GM18520 (cell line): Measurements from ENCODE around the gene CASKIN1.
"Not testable (repeated sequence)": the region's sequence is repeated elsewhere in the genome, so short reads cannot be mapped to it uniquely, and the experiment has no call there.

Experiments used
- ATAC-seq: cut with Tn5 transposase; IDR thresholded peaks from one replicate; pipeline ENCODE4 v1.9.1; 2021; ENCODE audit not compliant: unreplicated experiment

CASKIN1 gene, protein sequence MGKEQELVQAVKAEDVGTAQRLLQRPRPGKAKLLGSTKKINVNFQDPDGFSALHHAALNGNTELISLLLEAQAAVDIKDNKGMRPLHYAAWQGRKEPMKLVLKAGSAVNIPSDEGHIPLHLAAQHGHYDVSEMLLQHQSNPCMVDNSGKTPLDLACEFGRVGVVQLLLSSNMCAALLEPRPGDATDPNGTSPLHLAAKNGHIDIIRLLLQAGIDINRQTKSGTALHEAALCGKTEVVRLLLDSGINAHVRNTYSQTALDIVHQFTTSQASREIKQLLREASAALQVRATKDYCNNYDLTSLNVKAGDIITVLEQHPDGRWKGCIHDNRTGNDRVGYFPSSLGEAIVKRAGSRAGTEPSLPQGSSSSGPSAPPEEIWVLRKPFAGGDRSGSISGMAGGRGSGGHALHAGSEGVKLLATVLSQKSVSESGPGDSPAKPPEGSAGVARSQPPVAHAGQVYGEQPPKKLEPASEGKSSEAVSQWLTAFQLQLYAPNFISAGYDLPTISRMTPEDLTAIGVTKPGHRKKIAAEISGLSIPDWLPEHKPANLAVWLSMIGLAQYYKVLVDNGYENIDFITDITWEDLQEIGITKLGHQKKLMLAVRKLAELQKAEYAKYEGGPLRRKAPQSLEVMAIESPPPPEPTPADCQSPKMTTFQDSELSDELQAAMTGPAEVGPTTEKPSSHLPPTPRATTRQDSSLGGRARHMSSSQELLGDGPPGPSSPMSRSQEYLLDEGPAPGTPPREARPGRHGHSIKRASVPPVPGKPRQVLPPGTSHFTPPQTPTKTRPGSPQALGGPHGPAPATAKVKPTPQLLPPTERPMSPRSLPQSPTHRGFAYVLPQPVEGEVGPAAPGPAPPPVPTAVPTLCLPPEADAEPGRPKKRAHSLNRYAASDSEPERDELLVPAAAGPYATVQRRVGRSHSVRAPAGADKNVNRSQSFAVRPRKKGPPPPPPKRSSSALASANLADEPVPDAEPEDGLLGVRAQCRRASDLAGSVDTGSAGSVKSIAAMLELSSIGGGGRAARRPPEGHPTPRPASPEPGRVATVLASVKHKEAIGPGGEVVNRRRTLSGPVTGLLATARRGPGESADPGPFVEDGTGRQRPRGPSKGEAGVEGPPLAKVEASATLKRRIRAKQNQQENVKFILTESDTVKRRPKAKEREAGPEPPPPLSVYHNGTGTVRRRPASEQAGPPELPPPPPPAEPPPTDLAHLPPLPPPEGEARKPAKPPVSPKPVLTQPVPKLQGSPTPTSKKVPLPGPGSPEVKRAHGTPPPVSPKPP (N-terminal part only)

GRCh38 chr16:2196162-2196980 is at the start of gene CASKIN1:
TSS of gene CASKIN1 (minus strand) at chr16:2196605. CDS start at chr16:2196432, 173 bp downstream.
- ATAC-seq = no peak

GRCh38 chr16:2244926-2245795 is 48.8 kb upstream of the CASKIN1 start:
- no peak for ATAC-seq

DNA sequence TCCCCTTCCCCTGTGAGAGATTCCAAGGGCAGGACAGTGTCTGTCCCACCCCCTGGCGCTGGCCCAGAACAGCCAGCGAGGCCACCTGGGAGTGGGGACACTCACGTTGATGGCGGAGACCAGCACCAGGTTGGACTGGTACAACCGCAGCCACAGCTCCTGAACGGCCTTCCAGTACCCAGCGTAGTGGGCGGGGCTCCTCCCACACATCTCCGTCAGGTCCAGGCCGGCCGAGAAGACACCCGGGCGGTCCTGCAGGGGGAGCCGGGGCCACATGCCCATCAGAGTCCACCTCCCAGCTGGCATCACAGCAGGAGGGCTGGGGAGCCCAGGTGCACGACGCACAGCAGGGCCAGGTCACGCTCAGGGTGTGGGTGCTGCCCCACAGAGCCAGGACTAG is 47.9 kb upstream of the CASKIN1 start:
- ATAC-seq = no peak

GRCh38 chr16:2243781-2244180 is 47.4 kb upstream of the CASKIN1 start:
- ATAC-seq = no peak

GRCh38 chr16:2243031-2243528 is 46.7 kb upstream of the CASKIN1 start:
- no peak for ATAC-seq

GRCh38 chr16:2242598-2242997 is 46.2 kb upstream of the CASKIN1 start:
- no peak for ATAC-seq

DNA sequence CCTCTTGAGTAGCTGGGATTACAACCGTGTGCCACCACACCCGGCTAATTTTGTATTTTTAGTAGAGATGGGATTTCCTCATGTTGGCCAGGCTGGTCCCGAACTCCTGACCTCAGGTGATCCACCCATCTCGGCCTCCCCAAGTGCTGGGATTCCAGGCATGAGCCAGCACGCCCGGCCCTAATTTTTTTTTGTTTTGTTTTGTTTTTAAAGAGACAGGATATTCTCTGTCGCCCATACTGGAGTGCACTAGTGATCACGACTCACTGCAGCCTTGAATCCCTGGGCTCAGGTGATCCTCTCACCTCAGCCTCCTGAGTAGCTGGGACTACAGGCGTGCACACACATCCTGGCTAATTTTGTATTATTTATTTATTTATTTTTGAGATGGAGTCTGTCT is 43.9 kb upstream of the CASKIN1 start:
- not testable (repeated sequence) for ATAC-seq

DNA sequence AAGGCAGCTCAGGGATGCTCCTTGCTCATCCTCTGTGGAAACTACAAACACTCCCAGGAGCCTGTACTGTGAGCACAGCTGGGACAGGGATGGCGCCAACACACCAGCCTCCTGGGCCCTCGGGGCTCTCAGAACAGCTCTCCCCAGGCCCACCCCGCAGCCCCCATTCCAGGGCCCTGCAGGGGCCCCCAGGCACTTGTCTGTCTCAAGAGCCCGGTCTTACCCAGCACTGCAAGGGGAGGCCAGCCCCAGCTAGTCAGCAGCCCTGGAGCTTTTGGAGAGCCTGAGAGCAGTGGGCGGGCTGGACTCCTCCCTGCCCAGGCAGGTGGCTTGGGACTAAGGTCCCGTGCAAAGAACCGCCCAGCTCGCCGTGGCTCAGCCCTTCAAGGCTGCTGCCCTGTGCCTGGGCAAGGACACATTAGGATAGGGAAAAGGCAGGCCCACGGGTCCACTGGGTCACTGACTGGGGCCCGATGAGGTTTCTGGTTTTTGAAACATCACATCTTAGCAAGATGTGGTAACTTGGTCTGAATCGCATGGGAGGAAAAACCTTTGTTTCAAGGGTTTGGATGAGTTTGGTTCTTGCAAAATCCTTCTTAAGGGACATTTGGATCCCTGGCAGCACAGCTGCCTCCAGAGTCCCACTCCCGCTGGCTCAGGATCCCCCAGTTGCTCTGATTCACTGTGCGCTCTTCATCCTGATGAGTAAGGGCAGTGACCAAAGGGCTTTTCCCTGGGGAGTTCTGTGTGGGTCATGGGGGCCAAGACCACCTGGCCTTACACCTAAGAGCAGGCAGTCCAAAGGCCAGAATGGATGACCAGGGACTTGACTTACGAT is 42.7 kb upstream of the CASKIN1 start:
- no peak for ATAC-seq

DNA sequence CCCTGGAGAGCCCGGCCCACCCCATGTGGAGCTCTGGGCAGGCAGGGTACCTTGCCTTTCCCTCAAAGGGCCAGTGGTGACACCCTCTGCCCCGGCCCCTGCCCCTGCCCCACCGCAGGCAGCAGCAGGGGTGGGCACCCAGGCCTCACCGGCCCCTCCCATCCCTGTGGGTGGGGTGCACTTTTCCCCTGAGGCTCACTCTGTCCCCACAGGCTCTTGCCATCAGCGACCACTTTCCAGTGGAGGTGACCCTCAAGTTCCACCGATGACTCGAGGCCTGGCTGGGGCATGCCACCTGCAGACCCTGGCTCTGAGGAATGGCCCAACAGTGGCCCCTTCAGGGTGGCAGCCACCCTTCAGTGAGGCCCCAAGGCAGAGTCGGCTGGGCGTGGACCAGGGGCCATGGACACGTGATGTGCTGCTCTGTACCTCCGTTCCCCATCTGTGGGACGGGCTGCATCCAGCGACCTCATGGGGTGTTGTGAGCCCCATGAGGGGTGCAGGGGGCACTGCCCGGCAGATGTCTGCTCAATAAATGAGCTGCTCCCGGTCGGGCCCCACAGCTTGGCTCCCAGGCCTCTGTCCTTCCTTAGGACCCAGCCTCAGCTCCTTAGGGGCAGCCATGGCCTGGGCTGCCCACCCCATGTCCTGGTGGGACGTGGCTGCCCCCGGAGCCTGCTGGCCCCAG is 41.9 kb upstream of the CASKIN1 start:
- no peak for ATAC-seq

DNA sequence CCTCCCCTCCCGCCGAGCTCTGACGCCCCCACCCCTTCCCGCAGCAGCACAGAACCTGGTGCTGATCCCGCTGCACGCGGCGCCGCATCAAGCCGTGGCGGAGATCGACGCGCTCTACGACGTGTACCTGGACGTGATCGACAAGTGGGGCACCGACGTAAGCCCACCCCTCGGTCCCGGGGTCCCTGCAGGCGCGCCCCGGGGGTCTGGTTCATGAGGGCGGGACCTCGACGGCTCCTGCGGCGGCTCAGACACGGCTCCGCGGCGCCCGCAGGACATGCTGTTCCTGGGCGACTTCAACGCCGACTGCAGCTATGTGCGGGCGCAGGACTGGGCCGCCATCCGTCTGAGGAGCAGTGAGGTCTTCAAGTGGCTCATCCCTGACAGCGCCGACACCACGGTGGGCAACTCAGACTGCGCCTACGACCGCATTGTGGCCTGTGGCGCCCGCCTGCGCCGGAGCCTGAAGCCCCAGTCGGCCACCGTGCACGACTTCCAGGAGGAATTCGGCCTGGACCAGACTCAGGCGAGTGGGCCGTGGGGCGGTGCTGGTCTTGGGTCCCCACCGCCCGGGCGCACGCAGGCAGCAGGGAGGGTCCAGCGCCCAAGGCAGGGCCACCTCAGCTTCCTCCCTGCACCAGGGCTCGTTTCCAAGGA is 41.2 kb upstream of the CASKIN1 start:
- ATAC-seq = no peak

DNA sequence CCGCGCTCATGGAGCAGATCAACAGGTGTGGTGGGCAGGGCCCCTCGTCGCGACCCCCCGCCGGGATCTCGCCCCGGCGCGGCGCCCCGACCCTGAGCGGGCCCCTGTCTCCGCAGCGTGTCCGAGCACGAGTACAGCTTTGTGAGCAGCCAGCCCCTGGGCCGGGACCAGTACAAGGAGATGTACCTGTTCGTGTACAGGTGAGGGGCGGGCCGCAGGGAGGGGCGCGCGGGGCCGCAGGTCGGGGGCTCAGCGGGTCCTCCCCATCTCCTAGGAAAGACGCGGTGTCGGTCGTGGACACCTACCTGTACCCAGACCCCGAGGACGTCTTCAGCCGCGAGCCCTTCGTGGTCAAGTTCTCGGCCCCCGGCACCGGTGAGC is 40.7 kb upstream of the CASKIN1 start:
- no peak for ATAC-seq

- no peak for ATAC-seq
These were observed 40.1 kb upstream of the CASKIN1 start, which contains the start of gene DNASE1L2 for GRCh38 chr16:2236337-2237101. TSS of gene DNASE1L2 (plus strand) at chr16:2236444. CDS start at chr16:2236817, 373 bp downstream.

- ATAC-seq = no peak
These were observed 39.4 kb upstream of the CASKIN1 start for GRCh38 chr16:2235695-2236336.

GRCh38 chr16:2235234-2235651 is 38.8 kb upstream of the CASKIN1 start:
- no peak for ATAC-seq

DNA sequence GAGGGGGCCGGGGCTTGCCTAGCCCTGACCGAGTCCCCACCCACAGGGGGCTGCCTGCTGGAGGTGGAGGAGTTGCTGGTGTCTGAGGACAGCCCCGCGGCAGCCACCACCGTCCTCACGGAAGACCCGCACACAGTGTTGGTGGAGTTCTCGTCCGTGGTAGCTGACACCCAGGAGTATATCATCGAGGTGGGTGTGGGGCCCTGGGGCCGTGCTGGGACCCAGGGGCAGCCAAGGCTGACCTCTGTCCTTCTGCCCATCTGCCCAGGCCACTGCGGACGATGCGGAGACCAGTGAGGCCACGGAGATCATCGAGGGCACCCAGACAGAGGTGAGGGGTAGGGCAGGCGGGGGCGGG is 38.4 kb upstream of the CASKIN1 start:
- no peak for ATAC-seq
